Stimulated activated CD8-positive, alpha-beta memory T cell treated with anti-CD3 and anti-CD28 coated beads, Interleukin-7, amount 100 ng/mL, for 48 hours (primary cell): ENCODE results near the gene RIN3.
"Not testable (repeated sequence)": the region's sequence is repeated elsewhere in the genome, so short reads cannot be mapped to it uniquely, and the experiment has no call there.

Experiments
- DNase-seq, 2 donors: peaks; one replicate each; pipeline ENCODE4 v3.0.0-alpha.2; 2020; ENCODE audit warnings: low read depth in 1 of 2; ENCODE audit errors: extremely low read depth in 1 of 2

The RIN3 gene

DNA sequence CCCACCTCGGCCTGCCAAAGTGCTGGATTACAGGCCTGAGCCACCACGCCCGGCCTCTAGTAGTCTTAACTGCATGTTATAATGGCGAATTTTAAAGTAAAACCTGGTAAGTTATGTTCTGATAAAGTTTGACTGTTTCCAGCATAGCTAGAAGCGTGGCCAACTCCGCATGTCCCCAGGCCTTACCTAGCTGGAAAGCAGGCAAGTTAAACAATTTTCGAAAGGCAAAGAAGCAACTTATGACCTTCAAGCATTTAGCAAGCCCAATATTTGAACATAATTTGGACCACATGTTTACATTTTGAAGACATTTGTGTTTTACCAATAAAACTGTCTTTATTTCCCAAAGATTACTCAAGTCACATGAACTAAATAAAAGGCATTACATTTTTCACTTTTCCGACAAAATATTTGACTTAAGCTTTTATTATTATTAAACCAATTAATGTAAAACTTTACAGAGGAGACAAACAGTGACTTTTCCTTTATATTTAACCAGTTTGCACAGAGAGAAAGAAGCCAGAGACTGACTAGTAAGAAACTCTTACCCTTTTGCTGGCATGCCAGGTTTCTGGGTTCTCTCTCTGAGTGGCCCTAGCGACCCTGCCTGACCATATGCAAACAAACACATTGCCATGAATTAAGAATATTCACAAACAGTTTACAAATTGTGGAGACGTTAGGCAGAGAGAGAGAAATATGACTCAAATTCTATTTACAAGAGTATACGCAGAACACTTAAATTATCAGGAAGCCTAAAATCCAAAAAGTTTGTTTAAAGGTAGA lies 106.3 kb downstream of the RIN3 start:
- no peak for DNase-seq

GRCh38 chr14:92622311-92622710 lies 108.7 kb downstream of the RIN3 start:
- DNase-seq: no peak

DNA sequence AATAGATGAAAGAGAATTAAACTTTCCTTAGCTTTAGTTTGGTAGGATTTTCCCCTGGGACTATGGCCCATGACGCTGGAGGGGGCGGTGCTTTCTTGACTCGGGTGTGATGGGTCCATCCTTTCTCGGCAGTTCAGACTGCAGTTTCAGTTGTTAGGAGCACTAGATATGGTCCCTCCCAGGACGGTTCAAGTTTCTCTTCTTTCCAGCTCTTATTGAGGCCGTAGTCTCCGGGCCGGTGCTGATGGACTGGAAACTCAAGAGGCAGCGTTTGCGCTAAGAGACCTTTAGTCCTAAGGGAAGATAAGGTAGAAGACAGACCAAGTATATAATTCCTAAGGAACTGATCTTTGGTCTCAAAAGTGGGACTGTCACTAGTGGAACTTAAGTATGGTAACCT lies 111.2 kb downstream of the RIN3 start:
- no peak for DNase-seq

DNA sequence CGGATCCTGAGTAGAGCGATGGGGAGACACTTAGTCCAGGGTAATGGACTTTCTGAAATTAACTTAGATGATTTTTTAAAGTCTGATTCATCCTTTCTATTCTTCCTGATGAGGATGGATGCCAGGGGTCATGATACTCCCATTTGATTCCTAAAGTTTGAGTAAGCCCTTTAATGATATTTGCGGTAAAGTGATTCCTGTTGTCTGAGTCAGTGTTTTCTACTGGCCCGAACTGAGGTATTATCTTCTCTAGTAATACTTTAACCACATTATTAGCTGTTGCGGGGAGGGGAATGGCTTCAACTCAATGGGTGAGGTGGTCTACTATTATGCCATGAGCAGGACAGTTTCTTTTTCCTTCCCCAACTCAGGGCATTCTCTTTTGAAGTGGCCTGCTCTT lies 111.6 kb downstream of the RIN3 start:
- no peak for DNase-seq

DNA sequence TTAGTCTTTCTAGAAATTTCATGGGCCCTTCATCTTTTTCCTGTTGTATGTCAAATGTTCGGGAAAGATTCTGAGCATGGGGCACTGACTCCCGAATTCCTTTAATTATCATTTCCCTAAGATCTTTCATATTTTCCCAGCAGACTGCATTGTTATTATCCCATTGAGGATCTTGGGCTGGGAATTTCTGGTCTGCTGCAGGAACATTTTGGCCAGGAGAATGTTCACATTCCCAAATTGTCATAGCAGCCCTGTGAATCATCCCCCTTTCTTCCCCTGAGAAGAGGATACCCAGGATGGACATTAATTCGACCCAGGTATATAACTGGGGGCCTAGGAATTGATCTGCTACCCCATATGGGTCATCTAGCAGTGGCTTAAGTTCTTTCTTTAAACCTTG lies 112.5 kb downstream of the RIN3 start:
- DNase-seq: no peak

DNA sequence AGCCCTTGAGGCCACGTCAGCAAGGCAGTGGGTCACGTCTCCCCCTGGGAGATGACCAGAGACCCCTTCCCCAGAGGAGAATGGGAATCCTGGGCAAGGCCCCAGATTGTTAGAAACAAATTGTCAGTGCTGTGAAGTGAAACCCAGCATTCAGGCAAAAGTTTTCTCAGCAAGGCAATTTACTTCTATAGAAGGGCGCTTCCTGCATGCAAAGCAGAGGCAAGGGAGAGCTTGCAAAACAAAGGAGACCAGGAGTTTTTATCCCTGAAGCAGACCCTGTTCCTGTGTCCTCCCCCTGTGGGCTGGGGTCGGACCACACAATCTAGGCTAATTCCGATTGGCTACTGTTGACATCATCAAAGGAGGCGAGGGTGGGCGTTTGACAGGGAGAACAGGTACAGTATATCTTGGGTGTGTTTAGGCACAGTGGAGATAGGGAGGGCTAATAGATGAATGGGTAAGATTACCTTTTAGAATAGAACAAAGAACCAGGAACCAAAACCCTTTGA lies 114.2 kb downstream of the RIN3 start:
- DNase-seq: no peak

DNA sequence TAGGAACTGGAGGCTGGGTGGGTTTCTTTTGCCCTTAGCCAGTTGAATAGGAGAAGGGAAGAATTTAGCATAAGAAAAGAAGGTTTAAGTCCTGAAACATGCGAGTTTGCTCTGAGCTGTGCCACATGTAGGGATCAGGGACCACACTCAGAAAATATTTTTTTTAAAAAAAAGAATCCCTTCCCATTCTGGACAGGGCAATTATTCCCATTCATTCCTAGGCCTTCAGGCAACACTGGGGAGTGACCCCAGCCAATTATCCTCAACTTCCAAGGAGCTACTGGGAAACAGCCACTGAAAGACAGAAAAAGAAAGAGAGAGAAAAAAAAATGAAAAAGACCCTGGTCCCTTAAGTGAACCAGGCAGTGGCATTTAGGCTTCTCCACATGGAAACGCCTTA lies 115.1 kb downstream of the RIN3 start:
- no peak for DNase-seq

- no peak for DNase-seq
Measured at GRCh38 chr14:92630367-92630766, 116.8 kb downstream of the RIN3 start.

DNA sequence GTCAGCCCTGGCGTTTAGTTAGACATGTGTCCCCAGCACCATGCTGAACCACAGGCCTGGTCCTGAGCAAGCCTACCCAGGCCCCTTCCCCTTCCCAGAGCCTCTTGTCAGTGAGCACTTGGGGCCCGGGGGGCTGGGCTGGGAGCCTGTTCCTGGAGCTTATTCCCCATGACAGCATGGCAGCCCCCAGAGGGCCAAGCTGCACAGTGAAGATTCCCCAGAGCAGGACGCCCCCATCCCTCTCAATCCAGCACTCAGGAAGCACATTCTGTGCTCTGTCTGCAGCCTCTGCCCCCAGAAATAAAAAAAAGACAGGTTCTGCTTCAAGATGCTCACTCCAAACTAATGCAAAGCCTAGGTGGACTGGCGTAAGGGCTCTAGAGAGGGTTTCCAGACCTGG lies 117.5 kb downstream of the RIN3 start:
- no peak for DNase-seq

- no peak for DNase-seq
Measured at GRCh38 chr14:92632546-92633273, 119.1 kb downstream of the RIN3 start.

DNA sequence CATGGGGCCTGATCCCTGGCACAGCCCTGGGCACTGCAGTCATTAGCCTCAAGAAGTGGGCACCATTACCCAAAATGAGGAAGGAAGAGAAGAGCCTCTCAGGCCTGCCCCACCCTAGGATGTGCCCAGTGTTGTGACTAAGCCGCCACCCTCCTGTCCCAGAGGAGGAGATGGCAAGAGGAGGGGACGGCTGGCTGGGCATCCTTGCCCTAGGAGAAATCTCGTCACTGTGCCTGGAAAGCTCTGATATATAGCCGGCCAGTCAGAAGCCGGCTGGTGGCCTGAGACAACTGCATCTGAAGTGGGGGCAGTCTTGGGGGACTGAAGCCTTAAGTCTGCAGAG lies 119.7 kb downstream of the RIN3 start:
- no peak for DNase-seq

GRCh38 chr14:92633724-92634123 lies 120.1 kb downstream of the RIN3 start:
- no peak for DNase-seq

- no peak for DNase-seq
Measured at GRCh38 chr14:92635031-92635430, 121.5 kb downstream of the RIN3 start.

- DNase-seq: no peak
Measured at GRCh38 chr14:92635896-92636295, 122.3 kb downstream of the RIN3 start.

GRCh38 chr14:92637228-92637627 lies 123.6 kb downstream of the RIN3 start:
- no peak for DNase-seq

- DNase-seq: no peak
Measured at GRCh38 chr14:92637864-92638263, 124.3 kb downstream of the RIN3 start.

GRCh38 chr14:92638266-92638665 lies 124.7 kb downstream of the RIN3 start:
- DNase-seq: no peak

DNA sequence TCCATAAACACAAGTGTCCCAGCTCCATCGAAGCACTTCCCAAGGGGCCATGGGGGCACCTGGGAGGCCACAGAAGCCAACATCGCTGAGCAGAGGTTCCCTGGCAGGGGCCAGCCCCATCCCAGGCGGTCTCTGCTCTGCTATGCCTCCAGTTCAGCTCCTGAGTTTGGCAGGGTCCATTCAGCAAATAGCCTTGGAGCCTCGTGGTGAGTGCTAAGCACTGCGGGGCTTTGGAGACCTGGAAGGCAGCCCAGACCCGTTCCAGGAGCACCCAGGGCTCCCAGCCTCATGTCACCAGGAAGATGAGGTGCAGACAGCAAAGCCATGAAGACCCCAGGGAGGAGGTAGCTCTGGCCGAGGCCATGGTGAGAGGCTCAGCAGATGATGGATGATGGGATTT lies 125.3 kb downstream of the RIN3 start:
- DNase-seq: no peak

DNA sequence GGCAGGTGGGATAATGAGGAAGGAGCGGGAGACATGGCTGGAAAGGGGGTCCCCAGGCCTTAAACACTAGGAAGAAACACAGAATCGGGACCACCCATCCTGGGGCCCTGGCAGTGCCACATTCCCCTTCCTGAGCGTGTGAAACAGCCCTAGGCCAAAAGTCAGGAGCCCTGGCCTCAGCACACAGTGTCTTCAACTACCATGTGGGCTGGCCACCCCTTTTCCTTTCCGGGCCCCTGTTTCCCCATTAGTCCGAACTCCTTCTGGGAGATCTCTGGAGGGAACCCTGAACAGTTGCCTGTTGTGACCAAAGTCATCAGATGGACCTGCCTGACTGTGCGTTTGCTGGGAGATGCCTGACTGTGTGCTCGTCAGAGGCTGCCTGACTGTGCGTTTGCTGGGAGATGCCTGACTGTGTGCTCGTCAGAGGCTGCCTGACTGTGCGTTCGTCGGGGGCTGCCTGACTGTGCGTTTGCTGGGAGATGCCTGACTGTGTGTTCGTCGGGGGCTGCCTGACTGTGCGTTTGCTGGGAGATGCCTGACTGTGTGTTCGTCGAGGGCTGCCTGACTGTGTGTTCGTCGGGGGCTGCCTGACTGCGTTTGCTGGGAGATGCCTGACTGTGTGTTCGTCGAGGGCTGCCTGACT lies 126.0 kb downstream of the RIN3 start:
- DNase-seq: not testable (repeated sequence)

GRCh38 chr14:92641306-92641705 lies 127.7 kb downstream of the RIN3 start:
- DNase-seq: no peak

DNA sequence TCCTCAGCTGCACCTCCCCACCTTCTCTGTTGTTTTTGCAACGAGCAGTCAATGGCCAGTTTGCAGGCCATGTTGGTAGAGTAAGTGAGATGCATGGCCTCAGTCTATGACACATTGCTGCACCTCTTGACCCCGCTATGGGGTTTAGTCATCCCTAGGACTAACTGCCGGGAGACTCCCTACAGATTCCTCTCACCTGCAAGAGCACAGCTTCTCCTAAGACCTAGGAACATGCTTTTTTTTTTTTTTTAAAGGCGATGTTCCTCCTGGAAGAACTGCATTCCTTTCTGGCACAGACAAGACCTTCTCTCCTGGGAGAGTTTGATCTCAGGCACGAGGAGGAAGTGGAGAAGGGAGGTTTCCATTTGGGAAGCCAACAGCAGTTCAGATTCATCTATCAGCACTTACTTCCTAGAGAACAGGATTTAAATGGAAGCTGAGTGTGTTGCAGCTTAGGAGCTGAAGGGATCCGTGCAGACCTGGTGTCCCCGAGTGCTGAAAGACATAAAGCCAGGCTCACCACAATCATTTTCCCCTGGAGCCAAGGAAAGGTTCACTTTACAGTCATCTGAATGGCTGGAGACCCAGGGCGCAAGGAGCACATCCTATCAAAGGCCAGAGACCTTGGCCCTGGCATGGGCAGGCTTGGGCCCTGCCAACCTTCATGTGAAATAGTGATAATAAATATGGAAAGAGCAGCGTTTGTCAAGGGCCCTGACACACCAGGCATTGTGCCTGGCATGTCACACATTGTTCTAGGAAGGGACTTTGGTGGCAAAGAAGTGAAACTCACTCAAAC lies 130.8 kb downstream of the RIN3 start:
- no peak for DNase-seq
